ENCODE results near the gene EFNA2. TPM values are rescaled to one million over a fixed set of nuclear protein-coding genes. Genes with fewer than 3 reads are reported as not detected.

EFNA2 gene
- total RNA-seq, 1 donor from 2014 or later: not detected

DNA sequence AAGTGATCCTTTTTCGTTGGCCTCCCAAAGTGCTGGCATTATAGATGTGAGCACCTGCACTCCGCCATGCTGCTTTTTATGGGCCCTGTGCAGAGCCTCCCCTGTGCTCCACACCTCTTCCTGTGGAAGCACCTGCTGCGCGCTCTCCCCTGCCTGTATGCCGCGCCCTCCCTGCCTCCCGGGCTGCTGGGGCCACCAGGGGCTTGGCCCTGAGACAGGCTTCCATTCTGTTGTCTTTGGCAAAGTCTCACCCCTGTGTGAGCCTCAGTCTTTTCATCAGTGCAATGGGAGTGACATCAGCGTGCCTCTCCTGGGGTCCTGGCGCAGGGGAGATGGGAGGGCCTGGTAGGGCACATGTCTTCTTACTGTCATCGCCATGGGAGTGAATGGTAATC lies 9.0 kb upstream of the EFNA2 start:
- Histone ChIP-seq H3K4me3 (peak overlapping the region; percentile 76 to 87), H3K4me1 (peaks cover 46% of the 10 kb centered on the region), H3K27me3 (no peaks in the 10 kb centered on the region), H3K9me3 (no peaks in the 10 kb centered on the region), H3K27ac (peak overlapping the region; percentile 98), H3K36me3 (peaks cover 0 to 54% of the 10 kb centered on the region in 2 donors)
- DNase-seq (ENCODE audit: extremely low spot score in 2 of 2): no peak
- intact Hi-C loops (cut with DNase I): loop anchor here (10.0 kb wide), 2 partner anchors 108 to 168 kb away; partner anchors contain the start of gene NDUFS7
- no peak for TF ChIP-seq POLR2A (IDR thresholded peaks at IDR 0.05)
- TF ChIP-seq, protein P1, sequence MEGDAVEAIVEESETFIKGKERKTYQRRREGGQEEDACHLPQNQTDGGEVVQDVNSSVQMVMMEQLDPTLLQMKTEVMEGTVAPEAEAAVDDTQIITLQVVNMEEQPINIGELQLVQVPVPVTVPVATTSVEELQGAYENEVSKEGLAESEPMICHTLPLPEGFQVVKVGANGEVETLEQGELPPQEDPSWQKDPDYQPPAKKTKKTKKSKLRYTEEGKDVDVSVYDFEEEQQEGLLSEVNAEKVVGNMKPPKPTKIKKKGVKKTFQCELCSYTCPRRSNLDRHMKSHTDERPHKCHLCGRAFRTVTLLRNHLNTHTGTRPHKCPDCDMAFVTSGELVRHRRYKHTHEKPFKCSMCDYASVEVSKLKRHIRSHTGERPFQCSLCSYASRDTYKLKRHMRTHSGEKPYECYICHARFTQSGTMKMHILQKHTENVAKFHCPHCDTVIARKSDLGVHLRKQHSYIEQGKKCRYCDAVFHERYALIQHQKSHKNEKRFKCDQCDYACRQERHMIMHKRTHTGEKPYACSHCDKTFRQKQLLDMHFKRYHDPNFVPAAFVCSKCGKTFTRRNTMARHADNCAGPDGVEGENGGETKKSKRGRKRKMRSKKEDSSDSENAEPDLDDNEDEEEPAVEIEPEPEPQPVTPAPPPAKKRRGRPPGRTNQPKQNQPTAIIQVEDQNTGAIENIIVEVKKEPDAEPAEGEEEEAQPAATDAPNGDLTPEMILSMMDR (IDR thresholded peaks at IDR 0.05): no peak
- TF ChIP-seq POLR2AphosphoS5 (IDR thresholded peaks at IDR 0.05; ENCODE audit: insufficient read depth in 1 of 2, low read depth in 1 of 2): no peak

DNA sequence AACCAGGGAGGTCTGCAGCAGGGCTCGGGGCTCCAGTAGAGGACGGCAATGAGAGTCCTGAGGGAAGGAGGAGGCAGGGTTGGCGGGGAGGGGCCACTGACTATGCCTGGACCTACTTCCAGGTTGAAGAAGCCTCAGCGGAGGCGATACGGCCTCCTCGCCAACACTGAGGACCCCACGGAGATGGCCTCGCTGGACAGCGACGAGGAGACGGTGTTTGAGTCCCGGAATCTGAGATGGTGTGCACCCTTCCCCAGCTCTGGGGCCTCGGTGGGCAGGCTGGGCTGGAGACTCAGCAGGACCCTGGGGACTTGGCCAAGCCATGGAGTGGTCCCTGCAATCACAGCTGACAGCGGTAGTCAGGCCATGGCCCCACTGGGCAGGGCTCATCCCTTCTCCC lies 8.6 kb upstream of the EFNA2 start:
- no peaks in the 10 kb centered on the region for H3K9me3 ChIP-seq
- TF ChIP-seq, protein P1 (IDR thresholded peaks at IDR 0.05): no peak
- TF ChIP-seq POLR2AphosphoS5 (IDR thresholded peaks at IDR 0.05; ENCODE audit: insufficient read depth in 1 of 2, low read depth in 1 of 2) (no peak), POLR2A (IDR thresholded peaks at IDR 0.05) (no peak)
- intact Hi-C loops (cut with DNase I): loop anchor here (10.0 kb wide), 2 partner anchors 108 to 168 kb away; partner anchors contain the start of gene NDUFS7
- H3K4me1 ChIP-seq: peaks cover 42% of the 10 kb centered on the region
- DNase-seq (ENCODE audit: extremely low spot score in 2 of 2): no peak
- peaks cover 0 to 50% of the 10 kb centered on the region in 2 donors for H3K36me3 ChIP-seq
- no peak overlapping the region for H3K27ac ChIP-seq
- H3K4me3 ChIP-seq: no peak overlapping the region
- H3K27me3 ChIP-seq: no peaks in the 10 kb centered on the region

DNA sequence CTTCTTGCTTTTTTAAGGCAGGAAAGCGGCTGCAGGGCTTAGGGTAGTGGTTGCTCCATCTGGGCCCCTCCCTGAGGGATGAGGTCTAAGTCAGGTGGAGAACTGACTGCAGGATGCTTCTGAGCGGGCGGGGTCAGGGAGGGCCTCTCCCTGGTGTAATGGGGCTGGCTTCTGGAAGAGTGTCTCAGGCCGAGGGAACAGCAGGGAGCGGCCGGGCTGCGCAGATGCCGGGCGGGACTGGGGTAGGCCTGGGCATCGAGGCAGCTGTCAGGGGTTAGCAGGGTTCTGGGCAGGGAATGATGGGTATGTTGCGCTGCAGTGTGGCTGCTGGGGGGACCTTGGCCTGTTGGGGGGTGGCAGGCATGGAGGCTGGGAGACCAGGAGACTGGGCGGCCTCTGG lies 7.6 kb upstream of the EFNA2 start:
- intact Hi-C loops (cut with DNase I): loop anchor here (10.0 kb wide), 2 partner anchors 107 to 167 kb away; partner anchors contain the start of gene NDUFS7
- peaks cover 0 to 39% of the 10 kb centered on the region in 2 donors for H3K36me3 ChIP-seq
- H3K27ac ChIP-seq: no peak overlapping the region
- no peak overlapping the region for H3K4me3 ChIP-seq
- TF ChIP-seq POLR2AphosphoS5 (IDR thresholded peaks at IDR 0.05; ENCODE audit: insufficient read depth in 1 of 2, low read depth in 1 of 2): no peak
- no peak for TF ChIP-seq POLR2A (IDR thresholded peaks at IDR 0.05)
- TF ChIP-seq, protein P1 (IDR thresholded peaks at IDR 0.05): no peak
- no peaks in the 10 kb centered on the region for H3K27me3 ChIP-seq
- no peak for DNase-seq (ENCODE audit: extremely low spot score in 2 of 2)
- H3K4me1 ChIP-seq: peaks cover 33% of the 10 kb centered on the region
- H3K9me3 ChIP-seq: no peaks in the 10 kb centered on the region

DNA sequence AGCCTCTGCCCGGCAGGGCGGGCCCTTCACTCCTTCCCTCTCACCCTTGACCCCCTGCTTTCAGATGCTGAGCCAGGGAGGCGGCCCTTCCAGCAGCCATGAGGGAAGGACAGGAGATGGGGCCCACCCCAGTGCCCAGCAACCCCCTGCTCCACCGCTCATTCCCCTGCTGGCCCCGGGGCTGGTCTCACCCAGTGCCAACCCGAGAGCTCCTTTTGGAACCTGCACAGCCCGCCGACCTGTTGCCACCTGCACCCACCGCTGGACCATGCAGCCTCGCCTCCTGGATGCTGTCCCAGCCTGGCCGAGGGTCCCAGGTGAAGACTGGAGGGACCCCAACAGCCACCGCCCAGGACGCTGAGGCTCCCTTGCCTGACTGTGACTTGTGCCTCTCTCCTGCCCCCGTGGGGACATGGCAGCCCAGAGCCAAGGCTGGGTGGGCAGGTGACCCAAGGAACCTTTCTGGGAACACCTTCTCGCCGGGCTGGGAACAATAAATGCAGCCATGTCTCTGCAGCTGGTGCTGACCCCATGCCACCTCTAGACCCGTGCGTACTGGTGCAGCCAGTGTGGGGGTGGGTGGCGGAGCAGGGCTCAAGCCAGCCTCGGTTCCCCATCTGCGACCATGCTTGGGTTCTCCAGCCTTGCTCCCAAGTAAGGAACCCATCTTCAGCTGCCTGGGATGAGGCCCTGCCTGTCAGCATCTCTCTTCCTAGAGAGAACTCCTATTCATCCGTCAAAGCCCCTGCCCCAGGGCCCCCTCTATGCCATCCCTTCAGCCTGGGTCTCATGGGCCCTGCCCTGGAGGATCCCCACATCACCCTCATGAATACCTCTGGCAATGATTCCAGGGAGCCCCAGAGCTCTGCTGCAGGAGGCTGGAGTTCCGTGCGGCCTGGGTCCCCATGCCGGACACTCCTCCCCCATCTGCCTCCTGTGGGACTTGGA lies 6.7 kb upstream of the EFNA2 start:
- DNase-seq (ENCODE audit: extremely low spot score in 2 of 2): no peak
- intact Hi-C loops (cut with DNase I): loop anchor here (10.0 kb wide), 2 partner anchors 106 to 166 kb away; partner anchors contain the start of gene NDUFS7
- Histone ChIP-seq H3K36me3 (peaks cover 0 to 30% of the 10 kb centered on the region in 2 donors), H3K9me3 (no peaks in the 10 kb centered on the region), H3K4me3 (no peak overlapping the region), H3K27ac (no peak overlapping the region), H3K27me3 (no peaks in the 10 kb centered on the region), H3K4me1 (peaks cover 24% of the 10 kb centered on the region)
- TF ChIP-seq, protein P1 (IDR thresholded peaks at IDR 0.05): no peak
- TF ChIP-seq POLR2AphosphoS5 (IDR thresholded peaks at IDR 0.05; ENCODE audit: insufficient read depth in 1 of 2, low read depth in 1 of 2) (no peak), POLR2A (IDR thresholded peaks at IDR 0.05) (no peak)

All from vagina (tissue), 2 donors.